Muscle of leg (tissue), 11 donors: ENCODE measurements around the gene MACO1. TPM values are rescaled to one million over a fixed set of nuclear protein-coding genes. Genes with fewer than 3 reads are reported as not detected.
"Not testable (repeated sequence)": the region's sequence is repeated elsewhere in the genome, so short reads cannot be mapped to it uniquely, and the experiment has no call there.

Experiments
- DNase-seq: peaks from one replicate; pipeline ENCODE4 v3.0.0; 2013
- H3K27ac ChIP-seq: one replicate; pipeline ENCODE4 v1.5.1; 2013; ENCODE audit warnings: mild to moderate bottlenecking, low read length, control low read depth
- H3K27me3 ChIP-seq: one replicate; pipeline ENCODE4 v1.6.1; 2013; ENCODE audit warnings: low read length; ENCODE audit not compliant: control insufficient read depth, insufficient read depth
- H3K36me3 ChIP-seq: one replicate; pipeline ENCODE4 v1.6.1; 2013; ENCODE audit warnings: low read length; ENCODE audit not compliant: control insufficient read depth, insufficient read depth
- H3K4me1 ChIP-seq: one replicate; pipeline ENCODE4 v1.6.1; 2013; ENCODE audit warnings: low read length; ENCODE audit not compliant: control insufficient read depth, insufficient read depth
- H3K4me3 ChIP-seq: one replicate; pipeline ENCODE4 v1.5.1; 2013; ENCODE audit warnings: low read length, control low read depth
- H3K9me3 ChIP-seq: replicated peaks from 2 replicates; pipeline ENCODE4 v1.6.1; 2013; ENCODE audit warnings: low read depth, low read length; ENCODE audit not compliant: control insufficient read depth
- WGBS: methylation state at CpG from one replicate; pipeline ENCODE4 v1.1.5; 2013; ENCODE audit warnings: missing lambda C conversion rate; ENCODE audit not compliant: insufficient coverage; 5-methylcytosine and 5-hydroxymethylcytosine counted together
- polyA plus RNA-seq, 8 donors: library from polyadenylated mRNA; unstranded; fragments of 120-200 nt; gene quantifications; one replicate each; pipeline versions ENCODE4 v1.2.1 to v1.2.3, GENCODE V29; 2013; ENCODE audit warnings: inconsistent platforms in 1 of 8, low replicate concordance in 1 of 8; ENCODE audit not compliant: insufficient read length in 8 of 8, insufficient read depth in 1 of 8
- total RNA-seq: library from RNA; stranded (reverse); fragments of 120-200 nt; gene quantifications from one replicate; pipeline ENCODE4 v1.2.4, GENCODE V29; 2013

The MACO1 gene
- total and polyA plus RNA-seq, 9 donors = 15.6 to 19.4 (median 17.2) TPM

DNA sequence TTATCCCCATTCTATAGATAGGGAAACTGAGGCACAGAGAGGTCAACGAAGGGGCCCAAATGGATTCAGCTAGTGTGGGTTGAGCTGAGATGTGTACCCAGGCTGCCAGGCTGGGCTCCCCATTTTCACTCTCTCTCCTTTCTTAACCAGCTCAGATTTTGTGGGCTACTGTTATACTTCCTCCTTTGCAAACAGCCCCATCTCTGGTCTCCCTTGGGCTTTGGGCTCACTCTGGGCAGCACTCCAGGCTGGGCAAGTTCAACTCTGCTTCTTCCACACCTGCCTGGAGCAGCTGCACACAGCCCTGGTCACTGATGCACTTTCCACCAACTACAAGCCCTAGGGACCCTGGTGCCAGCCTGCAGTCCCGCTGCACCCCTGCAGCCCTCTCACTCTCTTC lies 32.6 kb upstream of the MACO1 start:
- not testable (repeated sequence) for H3K4me3 ChIP-seq, H3K27me3 ChIP-seq, H3K9me3 ChIP-seq, DNase-seq, H3K4me1 ChIP-seq, H3K36me3 ChIP-seq, H3K27ac ChIP-seq
- WGBS = no CpG with 5 or more reads among the region's 2 CpGs

- not testable (repeated sequence) for H3K9me3 ChIP-seq, H3K4me3 ChIP-seq, H3K27me3 ChIP-seq, DNase-seq, H3K36me3 ChIP-seq, H3K27ac ChIP-seq, H3K4me1 ChIP-seq
- no CpG with 5 or more reads among the region's 8 CpGs for WGBS
Observed at GRCh38 chr1:25402947-25403803, 27.5 kb upstream of the MACO1 start.

DNA sequence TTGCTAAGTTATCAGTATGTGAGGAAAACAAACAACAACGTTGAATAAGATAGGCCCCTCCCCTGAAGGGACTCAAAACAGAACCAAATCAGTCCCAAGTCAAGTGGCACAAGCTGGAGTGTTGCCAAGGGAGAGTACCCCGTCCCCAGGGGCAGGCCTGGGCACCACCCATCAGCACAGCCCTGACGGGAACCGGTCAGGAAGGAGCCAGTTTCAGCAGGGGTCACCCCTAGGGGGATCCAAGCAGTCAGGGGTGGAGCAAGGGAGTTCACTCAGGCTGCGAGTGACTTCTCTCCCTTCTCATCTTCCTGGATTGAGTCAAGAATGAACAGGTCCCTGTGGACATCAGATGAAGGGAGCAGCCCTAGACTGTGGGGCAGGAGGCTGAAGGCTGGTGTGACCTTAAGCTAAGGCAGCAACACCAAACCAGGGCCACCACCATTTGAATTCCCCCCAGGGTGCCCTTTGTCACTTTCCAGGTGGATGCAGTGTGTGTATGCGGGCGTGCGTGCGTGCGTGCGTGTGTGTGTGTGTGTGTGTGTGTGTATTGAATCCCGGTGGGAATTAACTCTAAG lies 24.9 kb upstream of the MACO1 start:
- WGBS = no CpG with 5 or more reads among the region's 12 CpGs
- not testable (repeated sequence) for H3K27ac ChIP-seq, H3K4me1 ChIP-seq, H3K4me3 ChIP-seq, DNase-seq, H3K9me3 ChIP-seq, H3K27me3 ChIP-seq, H3K36me3 ChIP-seq

GRCh38 chr1:25409641-25410427 lies 20.9 kb upstream of the MACO1 start:
- H3K36me3 ChIP-seq, H3K4me1 ChIP-seq, H3K4me3 ChIP-seq, H3K27me3 ChIP-seq, DNase-seq, H3K27ac ChIP-seq, H3K9me3 ChIP-seq: not testable (repeated sequence)
- no CpG with 5 or more reads among the region's 10 CpGs for WGBS

DNA sequence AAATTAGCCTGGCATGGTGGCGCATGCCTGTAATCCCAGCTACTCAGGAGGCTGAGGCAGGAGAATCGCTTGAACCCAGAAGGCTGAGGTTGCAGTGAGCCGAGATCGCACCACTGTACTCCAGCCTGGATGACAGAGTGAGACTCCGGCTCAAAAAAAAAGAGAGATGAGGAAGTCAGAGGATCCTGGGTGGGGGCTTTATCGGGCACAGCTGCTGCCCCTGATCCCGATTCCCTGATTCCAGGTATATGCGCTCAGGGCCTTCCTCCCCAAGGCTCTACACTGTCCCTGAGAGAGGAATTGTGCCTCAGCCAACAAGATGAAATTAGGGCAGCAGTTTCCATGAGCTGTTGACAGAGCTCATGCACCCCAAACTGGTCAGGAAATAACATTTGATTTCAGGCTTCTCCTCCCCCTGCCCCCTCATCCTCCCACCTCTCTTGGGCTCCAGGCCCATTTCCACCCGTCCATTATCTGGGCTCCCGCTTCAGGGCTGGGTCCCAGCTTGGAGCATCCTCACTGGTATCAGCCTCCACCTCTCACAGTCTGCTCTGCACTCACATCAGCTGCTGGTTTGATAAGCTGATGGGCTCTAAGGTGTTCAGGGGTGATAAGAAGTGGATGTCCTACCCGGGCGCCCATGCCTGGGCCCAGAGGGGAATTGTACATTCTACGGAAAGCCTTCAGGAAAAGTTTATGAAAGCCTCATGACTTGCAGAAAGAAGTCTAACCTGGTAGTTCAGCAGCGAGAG lies 17.6 kb upstream of the MACO1 start:
- not testable (repeated sequence) for H3K4me1 ChIP-seq, H3K9me3 ChIP-seq, H3K27me3 ChIP-seq, H3K36me3 ChIP-seq, H3K4me3 ChIP-seq, DNase-seq, H3K27ac ChIP-seq
- WGBS = no CpG with 5 or more reads among the region's 14 CpGs

GRCh38 chr1:25414157-25414556 lies 16.5 kb upstream of the MACO1 start:
- H3K36me3 ChIP-seq, H3K9me3 ChIP-seq, H3K4me1 ChIP-seq, DNase-seq, H3K27ac ChIP-seq, H3K4me3 ChIP-seq, H3K27me3 ChIP-seq: not testable (repeated sequence)
- WGBS = 57% methylated on average over 1 of the region's 6 CpGs

DNA sequence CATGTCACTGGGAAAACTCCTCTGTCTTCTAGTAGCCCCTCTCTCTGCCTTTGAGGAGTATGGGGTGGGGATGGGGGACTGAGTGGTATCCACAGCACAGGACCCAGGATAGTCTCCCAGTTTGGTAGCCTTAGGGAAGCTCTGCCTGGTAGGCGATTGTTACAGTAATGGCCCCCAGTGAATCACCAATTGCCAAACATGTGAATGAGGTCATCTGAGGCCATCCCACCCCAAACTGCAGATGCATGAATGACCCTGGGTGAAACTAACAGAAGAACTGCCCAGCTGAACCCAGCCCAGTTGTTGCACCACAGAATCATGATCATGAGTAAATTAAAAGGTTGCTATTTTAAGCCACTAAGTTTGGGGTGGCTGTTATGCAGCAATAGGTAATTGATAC lies 16.1 kb upstream of the MACO1 start:
- H3K36me3 ChIP-seq, DNase-seq, H3K9me3 ChIP-seq, H3K27me3 ChIP-seq, H3K27ac ChIP-seq, H3K4me1 ChIP-seq, H3K4me3 ChIP-seq: not testable (repeated sequence)
- WGBS = no CpG with 5 or more reads among the region's 1 CpG

GRCh38 chr1:25417280-25417679 lies 13.4 kb upstream of the MACO1 start:
- not testable (repeated sequence) for H3K36me3 ChIP-seq, H3K27me3 ChIP-seq, H3K4me3 ChIP-seq, H3K9me3 ChIP-seq, DNase-seq, H3K27ac ChIP-seq, H3K4me1 ChIP-seq
- WGBS = 80% methylated on average over 1 of the region's 4 CpGs

GRCh38 chr1:25419339-25419738 lies 11.4 kb upstream of the MACO1 start:
- DNase-seq, H3K27me3 ChIP-seq, H3K27ac ChIP-seq, H3K4me1 ChIP-seq, H3K36me3 ChIP-seq, H3K4me3 ChIP-seq, H3K9me3 ChIP-seq: not testable (repeated sequence)
- WGBS = no CpG with 5 or more reads among the region's 1 CpG

GRCh38 chr1:25420715-25421114 lies 10.0 kb upstream of the MACO1 start, which contains the start of gene RHCE:
RHCE (minus strand) TSS chr1:25420825; CDS start chr1:25420786, 39 bp downstream.
- H3K27me3 ChIP-seq, H3K36me3 ChIP-seq, H3K4me1 ChIP-seq, H3K4me3 ChIP-seq, DNase-seq, H3K9me3 ChIP-seq, H3K27ac ChIP-seq: not testable (repeated sequence)
- no CpG with 5 or more reads among the region's 9 CpGs for WGBS
